ENCODE data around the gene PPP1R27.

PPP1R27 gene

DNA sequence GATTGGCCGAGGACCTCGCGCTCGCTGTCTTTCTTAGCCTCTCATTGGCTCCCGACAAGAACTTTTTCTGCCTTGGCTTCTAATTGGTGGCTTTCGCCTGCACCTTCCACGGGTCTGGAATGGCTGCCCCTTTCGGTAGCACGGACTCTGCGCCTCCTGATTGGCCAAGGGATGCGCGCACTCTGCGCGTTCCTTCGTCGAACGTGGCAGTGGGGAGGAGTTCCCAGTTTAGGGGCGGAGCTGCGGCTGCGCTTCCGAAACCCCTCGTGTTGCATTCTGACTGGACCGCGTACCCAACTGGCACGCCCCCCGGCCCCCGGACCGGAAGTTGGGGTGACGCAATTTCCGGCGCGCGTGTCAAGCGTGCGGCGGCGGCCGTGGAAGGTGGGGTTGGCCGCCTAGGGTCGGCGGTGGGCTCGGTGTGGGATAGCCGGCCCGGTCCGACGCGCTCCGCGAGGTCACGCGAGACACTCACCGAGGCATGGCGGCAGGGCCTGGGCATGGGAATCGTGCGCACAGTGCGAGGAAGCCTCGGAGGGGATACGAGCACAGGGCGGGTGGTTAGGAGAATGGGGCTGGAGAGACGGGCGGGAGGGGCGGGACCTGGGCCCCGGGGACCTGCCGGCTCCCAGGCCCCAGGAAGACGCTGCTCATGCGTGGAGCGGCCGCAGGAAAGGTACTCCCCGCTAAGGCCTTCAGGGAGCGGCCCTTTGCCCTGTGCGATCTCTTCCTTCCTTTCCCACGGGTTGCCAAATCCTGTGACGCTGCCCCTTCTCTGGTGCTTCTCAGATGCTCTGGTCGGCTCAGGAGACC, 26.1 kb upstream of the PPP1R27 start:
- peak; percentile 99 for DNase-seq

DNA sequence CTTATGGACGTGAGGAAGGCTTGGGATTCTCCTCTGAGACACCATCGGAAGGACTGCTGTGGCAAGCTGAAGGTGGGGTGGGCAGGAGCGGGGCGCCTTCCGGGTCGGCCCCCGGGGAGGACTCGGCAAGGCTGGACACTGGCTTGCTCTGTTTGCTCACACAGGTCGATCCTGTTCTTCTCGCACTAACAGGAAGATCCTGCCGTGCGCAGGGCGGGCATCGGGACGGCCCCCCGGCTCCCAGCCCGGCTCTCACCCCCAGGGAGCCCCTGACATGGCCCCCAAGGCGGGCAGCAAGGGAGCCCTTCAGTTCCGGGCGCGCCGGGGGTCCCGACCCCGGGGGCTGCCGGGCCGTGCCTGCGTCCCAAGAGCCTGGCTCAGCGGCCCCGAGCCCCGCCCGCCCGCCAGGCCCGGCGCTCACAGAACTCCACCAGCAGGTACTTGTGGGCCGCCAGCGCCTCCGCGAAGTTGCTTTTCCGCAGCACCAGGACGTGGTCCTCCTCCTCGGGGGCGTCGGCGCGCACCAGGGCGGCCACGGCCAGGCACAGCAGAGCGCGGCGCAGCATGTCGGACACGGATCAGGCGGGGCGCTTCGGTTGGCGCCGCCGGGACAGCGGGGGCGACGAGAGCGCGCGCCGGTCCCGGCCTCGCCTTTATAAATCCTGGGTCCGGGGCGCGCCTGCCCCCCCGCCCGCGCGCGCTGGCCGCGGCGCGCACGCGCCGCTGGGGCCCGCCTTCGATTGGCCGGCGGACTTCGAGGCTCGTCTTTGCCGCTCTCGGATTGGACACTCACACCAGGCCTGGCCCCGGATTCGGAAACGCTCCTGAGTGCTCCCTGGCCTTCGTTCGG, 25.3 kb upstream of the PPP1R27 start, which contains the start of gene P4HB:
TSS of gene P4HB (minus strand) at position 630 of the 850 bp plus-strand sequence. CDS start at position 566, 64 bp downstream.
- DNase-seq: peak; percentile 95

DNA sequence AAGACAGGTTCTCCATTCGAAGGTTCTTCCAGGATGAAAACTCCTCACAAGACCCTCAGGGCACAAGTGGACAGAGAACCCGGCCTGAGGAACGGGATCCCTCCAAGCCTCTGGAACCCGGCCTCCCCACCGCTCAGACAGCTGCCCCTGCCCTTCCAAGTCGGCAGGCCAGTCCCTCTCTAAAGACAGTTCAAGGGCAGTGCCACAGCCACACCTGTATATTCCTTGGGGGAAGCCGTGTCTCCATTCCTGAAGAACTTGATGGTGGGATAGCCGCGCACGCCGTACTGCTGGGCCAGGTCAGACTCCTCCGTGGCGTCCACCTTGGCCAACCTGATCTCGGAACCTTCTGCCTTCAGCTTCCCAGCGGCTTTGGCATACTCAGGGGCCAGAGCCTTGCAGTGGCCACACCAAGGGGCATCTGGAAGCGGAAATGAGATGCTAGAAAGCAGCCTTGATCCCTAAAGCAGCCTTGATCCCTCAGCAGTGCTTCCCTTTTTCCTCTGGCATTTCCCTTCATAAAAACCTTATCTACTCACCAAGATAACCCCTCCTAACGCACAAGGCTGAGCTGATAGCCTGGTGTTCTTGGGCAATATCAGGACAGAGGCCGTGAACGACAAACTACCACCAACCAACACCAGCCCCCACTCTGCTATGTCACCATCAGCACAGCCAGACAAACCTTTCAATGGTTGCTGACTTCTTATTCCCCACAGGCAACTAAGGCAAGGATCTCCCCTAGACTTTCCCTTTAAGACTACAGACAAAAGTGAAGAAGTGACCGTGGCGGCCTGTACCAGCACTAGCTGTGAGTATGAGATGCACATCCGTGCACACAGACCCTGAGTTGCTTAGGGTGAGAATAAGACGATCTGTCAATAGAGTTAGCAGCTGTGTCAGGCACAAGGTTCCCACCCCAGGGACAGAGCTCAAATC, 24.4 kb upstream of the PPP1R27 start:
- DNase-seq: no peak

DNA sequence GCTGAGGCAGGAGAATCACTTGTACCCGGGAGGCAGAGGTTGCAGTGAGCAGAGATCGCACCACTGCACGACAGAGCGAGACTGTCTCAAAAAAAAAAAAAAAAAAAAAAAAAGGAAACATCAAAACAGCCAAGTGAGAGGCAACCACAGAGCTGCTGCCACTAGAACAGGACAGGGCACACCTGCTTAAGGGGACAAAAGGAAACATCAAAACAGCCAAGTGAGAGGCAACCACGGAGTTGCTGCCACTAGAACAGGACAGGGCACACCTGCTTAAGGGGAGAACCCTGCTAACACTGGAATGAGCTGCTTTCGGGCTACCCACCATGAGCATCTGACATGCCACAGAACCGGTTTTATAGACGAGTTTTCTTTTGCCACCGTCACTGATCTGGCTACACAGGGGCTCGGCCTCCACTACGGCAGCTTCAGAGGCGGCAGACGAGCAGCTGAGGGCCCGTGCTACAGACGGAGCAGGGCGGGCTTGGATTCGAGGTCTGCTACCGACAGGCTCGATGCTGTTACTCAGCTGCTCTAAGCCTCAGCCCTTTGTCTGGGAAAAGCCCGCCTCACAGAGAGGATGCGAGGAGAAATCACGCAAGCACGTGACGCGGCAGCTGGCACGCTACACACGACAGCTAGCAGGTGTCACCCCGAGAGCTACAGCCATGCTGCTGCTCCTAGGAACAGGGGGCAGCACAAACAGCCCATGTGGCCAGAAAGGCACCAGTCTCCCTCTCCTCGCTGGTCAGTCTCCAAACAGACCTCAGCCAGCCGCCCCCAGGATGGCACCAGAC, 23.5 kb upstream of the PPP1R27 start:
- DNase-seq: no peak

DNA sequence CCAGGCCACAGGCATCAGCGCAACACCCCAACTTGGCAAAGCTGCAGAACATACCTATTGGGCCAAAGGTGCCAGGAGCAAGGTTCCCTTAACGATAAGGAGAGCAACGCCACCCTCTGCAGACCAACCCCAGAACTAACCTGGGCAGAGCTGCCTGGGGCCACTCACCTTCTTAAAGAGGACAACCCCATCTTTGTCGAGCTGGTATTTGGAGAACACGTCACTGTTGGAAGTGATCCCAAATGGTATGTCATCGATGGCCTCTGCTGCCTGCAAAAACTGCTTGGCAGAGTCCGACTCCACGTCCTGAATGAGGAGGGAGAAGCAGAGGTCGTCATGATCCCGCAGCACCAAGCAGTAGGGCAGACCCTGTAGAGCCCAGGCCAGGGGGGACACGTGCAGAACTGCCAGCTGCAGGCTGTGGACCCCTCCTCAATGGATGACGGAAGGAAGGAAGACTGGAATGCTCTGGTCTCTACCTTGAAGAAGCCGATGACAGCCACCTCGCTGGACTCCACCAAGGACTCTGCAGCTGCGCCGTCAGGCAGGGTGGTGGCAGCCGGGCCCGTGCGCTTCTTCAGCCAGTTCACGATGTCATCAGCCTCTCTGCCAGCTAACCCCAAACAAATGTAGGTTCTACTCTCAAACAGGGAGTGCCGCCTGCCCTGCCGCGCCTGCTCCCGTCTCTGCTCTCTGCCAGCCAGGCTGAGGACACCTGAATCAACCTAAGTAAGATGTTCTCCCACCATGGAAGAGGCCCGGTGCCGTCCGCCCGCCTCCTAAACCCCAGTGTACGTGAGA, 20.3 kb upstream of the PPP1R27 start:
- no peak for DNase-seq

DNA sequence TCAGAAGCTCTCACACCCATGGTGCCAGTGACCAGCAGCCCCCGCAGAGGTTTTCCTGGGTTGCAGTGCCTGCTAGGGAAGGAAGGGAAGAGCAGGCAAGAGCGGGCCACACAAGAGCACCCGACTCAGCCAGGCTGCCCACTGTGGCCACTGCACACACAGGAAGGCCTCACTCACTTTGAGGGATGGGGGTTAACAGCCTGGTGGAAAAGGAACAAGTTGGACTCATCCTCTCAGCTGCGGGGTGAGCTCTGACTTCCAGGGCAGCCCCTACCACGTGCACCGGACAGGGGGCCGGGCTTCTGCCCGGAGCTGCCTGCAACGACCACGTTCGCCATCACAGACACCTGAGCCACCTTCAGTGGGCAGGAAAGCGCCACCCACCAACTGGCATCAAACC, 17.4 kb upstream of the PPP1R27 start:
- DNase-seq: no peak

DNA sequence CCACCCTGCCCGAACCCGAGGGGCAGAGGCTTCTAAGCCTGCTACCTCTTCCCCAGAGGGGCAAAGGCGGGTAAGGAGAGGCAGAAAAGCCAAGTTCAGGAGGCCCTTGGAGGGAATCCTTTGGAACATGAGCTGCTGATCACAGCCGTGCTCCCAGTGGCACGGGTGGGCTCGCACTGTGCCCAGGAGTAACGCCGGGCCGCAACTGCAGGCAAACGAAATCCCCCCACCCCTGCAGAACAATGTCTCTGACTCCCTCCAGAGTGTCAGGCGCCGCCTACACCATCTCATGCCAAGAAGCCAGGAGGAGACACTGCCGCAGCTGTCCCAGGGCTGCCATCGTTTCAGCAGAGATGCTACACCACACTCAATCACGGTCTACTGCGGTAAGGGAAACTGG, 16.6 kb upstream of the PPP1R27 start:
- no peak for DNase-seq

DNA sequence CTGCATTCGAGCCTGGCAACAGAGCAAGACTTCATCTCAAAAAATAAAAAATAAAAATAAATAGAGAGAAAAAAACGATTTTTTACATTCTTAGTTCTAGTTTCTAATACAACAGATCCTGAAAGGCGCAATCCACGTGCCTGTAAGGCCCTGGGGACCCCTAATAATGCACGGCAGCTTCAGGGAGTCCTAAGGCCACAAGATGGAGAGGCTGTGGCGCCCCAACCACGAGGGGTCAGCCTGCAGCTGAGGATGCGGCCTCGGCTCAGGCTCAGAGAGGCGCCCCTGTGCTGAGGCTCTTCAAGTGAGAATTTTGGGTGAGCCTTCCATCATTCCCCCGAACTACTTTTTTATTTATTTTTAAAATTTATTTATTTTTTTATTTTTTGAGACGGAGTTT, 14.6 kb upstream of the PPP1R27 start:
- DNase-seq: no peak

DNA sequence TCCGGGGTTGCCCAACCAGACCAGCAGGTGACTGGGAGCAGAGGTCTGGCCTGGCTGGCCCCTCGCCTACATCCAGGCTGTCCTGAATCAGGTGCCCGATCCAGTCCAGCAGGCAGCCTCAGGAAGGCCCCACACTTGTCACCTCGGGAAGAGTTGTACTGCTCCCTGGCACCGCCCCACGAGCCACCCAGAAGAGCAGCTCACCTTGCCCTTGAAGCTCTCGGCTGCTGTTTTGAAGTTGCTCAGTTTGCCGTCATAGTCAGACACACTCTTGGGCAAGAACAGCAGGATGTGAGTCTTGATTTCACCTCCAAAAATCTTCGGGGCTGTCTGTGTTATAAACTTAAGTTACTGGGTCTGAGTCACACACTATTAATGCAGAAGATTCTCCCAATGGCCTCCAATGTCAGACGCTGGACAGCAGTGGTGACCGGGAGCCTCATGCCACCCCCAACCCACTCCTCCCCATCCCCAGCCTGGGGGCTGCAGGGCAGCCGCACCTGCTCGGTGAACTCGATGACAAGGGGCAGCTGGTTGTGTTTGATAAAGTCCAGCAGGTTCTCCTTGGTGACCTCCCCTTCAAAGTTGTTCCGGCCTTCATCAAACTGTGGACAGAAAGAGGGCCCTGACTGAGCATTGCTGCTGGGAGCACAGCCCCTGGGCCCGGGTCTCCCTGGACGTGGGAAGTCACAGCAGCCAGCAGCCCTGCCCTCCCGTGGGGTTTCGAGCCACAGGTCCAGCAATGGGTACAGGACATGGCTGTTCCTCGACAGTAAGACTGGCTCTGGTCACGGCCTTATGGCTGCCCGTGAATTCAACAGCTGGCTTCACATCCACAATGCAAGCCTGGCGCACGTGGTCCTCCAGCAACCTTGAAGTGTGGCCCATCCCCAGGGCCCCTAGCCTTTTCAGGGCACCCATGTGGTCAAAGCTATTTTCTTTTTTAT, 12.2 kb upstream of the PPP1R27 start:
- DNase-seq: no peak

DNA sequence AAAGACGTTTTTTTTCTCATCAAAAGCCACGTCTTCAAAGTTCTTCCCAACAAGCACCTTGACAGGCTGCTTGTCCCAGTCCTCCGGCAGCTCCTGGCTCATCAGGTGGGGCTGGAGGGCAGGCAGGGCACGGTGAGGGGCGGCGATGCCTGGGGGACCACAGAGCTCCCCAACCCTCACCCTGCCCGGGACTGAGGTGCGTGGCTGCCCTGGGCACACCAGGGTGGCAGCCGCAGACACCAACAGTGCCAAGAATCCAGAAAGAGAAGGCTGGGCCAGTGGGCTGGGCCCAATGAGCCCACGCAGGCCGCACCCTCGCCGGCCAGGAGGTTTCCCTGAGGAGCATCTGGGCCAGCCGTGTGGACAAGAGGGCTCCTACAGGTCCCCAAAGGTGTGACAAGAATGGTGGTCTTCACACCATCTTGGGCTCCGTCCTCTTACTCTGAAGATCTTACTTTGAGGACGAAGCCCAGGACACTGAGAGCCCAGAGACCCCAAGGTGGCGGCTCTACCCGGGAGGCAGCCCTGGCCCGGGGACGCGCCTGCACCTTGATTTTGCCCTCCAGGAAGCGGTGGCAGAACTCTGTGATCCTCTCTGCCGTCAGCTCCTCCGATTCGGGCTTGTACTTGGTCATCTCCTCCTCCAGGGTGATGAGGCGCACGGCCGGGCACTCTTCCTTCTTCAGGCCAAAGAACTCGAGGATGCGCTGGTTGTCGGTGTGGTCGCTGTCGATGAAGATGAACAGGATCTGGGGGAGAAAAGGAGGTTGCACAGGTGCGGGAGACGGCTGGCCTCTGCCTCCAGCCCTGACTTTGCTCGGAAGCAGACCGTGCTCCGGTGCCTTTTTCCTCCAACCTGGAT, 11.3 kb upstream of the PPP1R27 start:
- no peak for DNase-seq

DNA sequence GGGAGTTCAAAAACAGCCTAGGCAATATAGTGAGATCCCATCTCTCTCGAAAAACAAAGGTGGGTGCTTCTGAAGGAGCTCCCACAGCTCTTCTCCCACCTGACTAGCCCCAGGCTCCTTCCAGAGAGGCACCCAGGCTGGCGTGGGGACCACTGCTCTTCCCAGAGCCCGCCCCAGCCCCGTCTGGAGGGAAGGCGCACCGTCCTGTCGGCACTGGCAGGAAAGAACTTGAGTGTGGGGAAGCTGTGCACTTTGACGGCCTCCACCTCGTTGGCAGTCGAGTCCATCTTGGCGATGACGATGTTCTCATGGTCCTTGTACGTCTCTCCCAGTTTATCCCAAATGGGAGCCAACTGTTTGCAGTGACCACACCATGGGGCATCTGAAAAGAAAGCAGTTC, 10.5 kb upstream of the PPP1R27 start:
- no peak for DNase-seq

DNA sequence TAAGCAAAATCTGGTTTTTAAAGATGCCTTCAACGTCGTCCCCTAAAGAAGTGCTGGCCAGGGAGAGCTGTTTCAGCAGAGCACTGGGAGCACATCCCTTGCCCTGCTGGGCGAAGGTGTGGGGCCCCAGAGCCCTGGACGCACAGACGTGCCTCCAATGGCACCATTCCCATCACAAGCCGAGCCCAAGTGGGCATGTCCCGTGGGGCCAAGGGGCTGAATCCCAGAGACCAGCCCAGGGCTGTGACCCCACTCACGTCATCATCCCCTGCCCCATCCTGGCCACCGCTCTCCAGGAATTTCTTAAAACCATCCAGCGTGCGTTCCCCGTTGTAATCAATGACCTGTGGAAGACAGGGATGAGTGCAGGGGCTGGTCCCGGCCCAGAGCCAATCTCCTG, 10.0 kb upstream of the PPP1R27 start:
- no peak for DNase-seq

DNA sequence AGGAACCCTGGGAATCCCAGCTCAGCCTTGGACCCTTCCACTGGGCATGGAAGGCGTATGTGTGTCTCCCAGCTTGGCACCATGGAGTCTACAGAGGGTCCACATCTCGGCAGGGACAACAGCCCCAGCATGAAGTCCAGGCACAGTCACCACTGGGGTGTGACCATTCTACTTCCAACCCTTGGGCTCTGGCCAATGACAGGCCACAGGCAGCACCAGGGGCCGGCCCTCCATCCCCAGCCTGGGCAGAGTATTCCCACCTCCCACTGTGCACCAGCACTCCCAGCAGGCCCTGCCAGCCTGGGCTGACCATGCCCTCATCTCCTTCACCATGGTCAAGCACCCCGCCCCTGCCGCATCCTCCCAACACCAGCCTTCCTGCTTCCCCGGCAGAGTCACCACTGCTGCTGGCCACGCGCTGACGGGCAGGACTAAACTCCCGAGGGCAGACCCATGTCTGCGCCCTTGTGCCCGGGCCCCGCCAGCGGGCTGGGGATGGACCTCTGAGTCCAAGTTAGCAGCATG, 9.5 kb upstream of the PPP1R27 start:
- no peak for DNase-seq

DNA sequence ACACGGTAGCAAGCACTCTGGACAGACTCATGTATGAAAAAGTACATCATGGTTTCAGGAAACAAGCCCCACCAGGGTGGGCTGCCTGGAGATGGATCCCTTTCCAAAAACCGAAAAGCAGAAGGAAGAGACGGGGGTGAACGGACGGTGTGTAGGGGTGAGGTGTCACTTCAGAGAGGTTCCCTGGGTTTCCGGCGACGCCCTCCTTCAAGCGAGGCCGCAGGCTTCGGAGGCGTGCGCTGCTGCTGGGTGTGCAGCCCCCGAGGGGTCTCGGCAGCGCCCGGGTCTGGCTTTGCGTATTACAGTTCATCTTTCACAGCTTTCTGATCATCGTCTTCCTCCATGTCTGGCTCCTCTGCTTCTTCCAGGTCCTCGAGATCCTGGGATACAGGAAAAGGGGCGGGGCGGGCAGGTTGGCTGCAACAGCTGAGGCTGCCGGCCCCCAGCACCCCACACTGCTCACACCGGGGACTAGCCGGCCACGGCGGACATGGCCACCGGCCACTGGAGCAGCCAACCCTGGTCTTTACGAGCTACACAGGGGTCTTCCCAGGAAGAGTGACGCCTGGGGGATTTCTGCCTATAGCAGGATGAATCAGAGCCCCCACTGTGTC, 9.0 kb upstream of the PPP1R27 start:
- DNase-seq: no peak

DNA sequence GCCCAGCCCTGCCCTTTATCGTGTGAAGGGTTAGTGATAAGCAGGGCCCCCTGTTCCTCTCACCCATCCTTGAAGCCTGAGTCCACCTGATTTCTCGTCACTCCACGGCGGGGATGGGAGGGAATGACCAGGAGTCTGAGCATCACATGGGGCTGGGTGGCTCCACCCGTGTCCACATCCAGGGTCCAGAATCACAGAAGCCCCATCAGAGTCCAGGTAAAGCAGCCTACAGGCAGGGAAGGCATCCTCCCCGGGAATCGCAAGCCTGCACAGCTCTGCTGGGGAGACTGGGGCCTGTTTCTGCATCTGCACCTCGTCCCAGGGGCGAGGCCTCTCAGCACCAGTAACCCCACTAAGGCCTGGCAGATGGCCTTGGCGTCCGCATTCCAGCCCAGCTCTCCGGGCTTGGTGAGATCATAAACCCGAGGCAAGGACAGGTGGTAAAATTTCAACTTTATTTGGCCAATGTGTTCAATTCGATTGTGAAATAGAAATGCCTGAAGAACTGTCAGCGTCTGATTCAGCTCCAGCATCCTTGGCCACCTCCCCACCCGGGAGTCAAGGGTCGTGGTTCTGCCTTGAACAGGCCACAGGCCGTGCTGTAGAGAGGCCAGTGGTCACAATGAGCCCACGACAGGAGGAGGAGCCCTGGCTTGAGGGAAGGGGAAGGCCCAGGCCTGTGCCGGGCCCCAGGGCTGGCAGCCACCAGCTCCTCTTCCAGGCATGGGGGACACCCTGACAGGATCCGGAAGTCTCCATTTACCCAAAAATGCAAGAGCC, 8.1 kb upstream of the PPP1R27 start:
- no peak for DNase-seq

DNA sequence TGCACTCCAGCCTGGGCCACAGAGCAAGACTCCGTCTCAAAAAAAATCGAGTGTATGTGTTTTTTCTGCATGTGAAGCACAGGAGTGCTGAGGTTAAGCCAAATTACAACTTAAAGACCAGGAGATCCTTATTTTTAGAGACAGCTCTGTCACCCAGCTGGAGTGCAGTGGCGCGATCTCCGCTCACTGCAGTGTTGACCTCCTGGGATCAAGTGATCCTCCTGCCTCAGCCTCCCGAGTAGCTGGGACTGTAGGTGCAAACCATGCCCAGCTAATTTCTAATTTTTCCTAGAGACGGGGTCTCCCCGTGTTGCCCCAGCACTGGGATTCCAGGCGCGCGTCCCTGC, 7.5 kb upstream of the PPP1R27 start:
- no peak for DNase-seq

DNA sequence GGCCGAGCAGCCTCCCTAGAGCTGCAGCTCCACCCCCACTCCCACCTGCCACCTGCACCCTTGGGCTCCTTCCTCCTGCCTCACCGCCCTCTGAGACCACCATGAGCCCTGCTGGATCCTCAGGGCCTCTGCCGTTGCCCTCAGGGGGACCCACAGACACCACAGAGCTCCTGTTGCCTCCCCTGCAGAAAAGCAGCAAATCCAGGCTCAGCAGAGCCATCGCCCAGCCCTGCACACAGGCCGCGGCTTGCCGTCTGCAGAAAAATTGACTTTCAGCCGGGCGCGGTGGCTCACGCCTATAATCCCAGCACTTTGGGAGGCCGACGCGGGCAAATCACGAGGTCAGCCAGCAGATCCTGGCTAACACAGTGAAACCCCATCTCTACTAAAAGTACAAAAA, 7.0 kb upstream of the PPP1R27 start:
- DNase-seq: no peak

All from stimulated activated CD4-positive, alpha-beta T cell treated with anti-CD3 and anti-CD28 coated beads, Interleukin-4, amount 100 ng/mL, for 1 hour (primary cell).